Panc1 (cell line): Measurements from ENCODE around the gene UACA.

ENCODE experiments used
- CTCF ChIP-seq: fragments of 450-650 bp; IDR thresholded peaks from 2 replicates; pipeline ENCODE4 v1.5.1; 2017; ENCODE audit warnings: mild to moderate bottlenecking
- POLR2AphosphoS5 ChIP-seq: IDR thresholded peaks from 2 replicates; pipeline ENCODE4 v1.6.1; 2012; ENCODE audit warnings: mild to moderate bottlenecking, low read depth, low read length, moderate library complexity
- REST ChIP-seq, 2 experiments: IDR thresholded peaks; 2 replicates each; pipeline ENCODE4 v1.6.1; 2011 to 2012; ENCODE audit warnings: low read depth in 2 of 2, control low read depth in 1 of 2, low read length in 1 of 2, mild to moderate bottlenecking in 1 of 2, moderate library complexity in 1 of 2; ENCODE audit not compliant: insufficient read depth in 1 of 2
- TCF7L2 ChIP-seq: IDR thresholded peaks from 2 replicates; pipeline ENCODE4 v1.6.1; 2011; ENCODE audit warnings: mild to moderate bottlenecking, low read depth, low read length, inconsistent platforms

- TF ChIP-seq CTCF (no peak), POLR2AphosphoS5 (no peak), REST (IDR thresholded peaks at IDR 0.05; ENCODE audit: insufficient read depth in 1 of 2, low read depth in 2 of 2, low read length in 1 of 2) (0 out of 4 replicates have a peak, but pooled peaks of 1 of the 2 experiments have one; percentile 8), TCF7L2 (no peak)
Measured at GRCh38 chr15:70768257-70768883, 5.0 kb upstream of the UACA start.
